ENCODE measurements around the gene MCF2L2. TPM values are rescaled to one million over a fixed set of nuclear protein-coding genes. Genes with fewer than 3 reads are reported as not detected.

MCF2L2 gene
- total and polyA plus RNA-seq, 2 experiments from 2014 or later, result 6.7 to 14.6 TPM

DNA sequence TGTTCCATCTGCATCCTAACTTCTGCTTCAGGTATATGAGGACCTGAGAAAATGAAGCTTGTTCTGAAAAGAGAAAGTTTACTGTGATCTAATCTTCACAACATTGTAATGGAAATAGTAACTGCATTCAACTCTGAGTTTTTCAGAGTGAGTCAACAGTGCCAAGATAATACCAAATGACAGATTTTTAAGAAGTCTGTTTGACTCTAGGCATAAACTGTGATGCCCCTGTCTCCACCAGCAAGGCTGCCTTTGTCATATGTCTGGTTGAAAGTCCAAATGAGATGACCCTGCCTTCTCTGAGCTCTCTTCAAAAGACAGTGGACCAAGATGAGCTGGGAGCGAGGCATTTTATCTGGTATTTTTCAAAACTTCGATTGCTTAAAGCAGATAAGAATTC is 220.2 kb downstream of the MCF2L2 start (continued):
- TF ChIP-seq, protein P1, sequence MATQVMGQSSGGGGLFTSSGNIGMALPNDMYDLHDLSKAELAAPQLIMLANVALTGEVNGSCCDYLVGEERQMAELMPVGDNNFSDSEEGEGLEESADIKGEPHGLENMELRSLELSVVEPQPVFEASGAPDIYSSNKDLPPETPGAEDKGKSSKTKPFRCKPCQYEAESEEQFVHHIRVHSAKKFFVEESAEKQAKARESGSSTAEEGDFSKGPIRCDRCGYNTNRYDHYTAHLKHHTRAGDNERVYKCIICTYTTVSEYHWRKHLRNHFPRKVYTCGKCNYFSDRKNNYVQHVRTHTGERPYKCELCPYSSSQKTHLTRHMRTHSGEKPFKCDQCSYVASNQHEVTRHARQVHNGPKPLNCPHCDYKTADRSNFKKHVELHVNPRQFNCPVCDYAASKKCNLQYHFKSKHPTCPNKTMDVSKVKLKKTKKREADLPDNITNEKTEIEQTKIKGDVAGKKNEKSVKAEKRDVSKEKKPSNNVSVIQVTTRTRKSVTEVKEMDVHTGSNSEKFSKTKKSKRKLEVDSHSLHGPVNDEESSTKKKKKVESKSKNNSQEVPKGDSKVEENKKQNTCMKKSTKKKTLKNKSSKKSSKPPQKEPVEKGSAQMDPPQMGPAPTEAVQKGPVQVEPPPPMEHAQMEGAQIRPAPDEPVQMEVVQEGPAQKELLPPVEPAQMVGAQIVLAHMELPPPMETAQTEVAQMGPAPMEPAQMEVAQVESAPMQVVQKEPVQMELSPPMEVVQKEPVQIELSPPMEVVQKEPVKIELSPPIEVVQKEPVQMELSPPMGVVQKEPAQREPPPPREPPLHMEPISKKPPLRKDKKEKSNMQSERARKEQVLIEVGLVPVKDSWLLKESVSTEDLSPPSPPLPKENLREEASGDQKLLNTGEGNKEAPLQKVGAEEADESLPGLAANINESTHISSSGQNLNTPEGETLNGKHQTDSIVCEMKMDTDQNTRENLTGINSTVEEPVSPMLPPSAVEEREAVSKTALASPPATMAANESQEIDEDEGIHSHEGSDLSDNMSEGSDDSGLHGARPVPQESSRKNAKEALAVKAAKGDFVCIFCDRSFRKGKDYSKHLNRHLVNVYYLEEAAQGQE (IDR thresholded peaks at IDR 0.05; ENCODE audit: unreplicated experiment), result no peak
- TF ChIP-seq JUNB (IDR thresholded peaks at IDR 0.05; ENCODE audit: unreplicated experiment) (no peak), CREB1 (CRISPR knock-in tag; IDR thresholded peaks at IDR 0.05; ENCODE audit: low read depth) (no peak), EZH2 (IDR thresholded peaks at IDR 0.05; ENCODE audit: low read depth, unreplicated experiment) (no peak), POLR2AphosphoS5 (IDR thresholded peaks at IDR 0.05; ENCODE audit: low read depth) (no peak)
- TF ChIP-seq, protein P2, sequence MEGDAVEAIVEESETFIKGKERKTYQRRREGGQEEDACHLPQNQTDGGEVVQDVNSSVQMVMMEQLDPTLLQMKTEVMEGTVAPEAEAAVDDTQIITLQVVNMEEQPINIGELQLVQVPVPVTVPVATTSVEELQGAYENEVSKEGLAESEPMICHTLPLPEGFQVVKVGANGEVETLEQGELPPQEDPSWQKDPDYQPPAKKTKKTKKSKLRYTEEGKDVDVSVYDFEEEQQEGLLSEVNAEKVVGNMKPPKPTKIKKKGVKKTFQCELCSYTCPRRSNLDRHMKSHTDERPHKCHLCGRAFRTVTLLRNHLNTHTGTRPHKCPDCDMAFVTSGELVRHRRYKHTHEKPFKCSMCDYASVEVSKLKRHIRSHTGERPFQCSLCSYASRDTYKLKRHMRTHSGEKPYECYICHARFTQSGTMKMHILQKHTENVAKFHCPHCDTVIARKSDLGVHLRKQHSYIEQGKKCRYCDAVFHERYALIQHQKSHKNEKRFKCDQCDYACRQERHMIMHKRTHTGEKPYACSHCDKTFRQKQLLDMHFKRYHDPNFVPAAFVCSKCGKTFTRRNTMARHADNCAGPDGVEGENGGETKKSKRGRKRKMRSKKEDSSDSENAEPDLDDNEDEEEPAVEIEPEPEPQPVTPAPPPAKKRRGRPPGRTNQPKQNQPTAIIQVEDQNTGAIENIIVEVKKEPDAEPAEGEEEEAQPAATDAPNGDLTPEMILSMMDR (conservative IDR thresholded peaks at IDR 0.05; ENCODE audit: low read depth in 2 of 2), result no peak

DNA sequence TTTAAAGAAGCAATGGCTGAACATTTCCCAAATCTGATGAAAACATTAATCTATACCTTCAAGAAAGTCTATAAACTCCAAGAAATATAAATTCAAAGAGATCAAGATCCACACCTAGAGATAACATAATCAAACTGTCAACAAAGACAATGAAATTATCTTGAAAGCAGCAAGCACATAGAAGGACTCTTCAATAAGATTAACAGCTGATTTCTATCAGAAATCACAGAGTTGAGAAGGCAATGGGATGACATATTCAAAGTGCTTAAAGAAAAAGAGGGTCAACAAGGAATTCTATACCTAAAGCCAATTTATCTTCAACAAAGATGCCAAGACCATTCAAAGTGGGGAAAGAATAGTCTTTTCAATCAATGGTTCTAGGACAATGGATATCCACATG is 224.7 kb downstream of the MCF2L2 start:
- no peak for DNase-seq (ENCODE audit: low spot score)
- no peaks in the 10 kb centered on the region; the same call in 1 of the 2 replicates for H3K36me3 ChIP-seq (ENCODE audit: insufficient read depth)
- no peak for ATAC-seq
- H3K4me2 ChIP-seq, result no peak overlapping the region
- H3K4me1 ChIP-seq (ENCODE audit: insufficient read depth), result no peaks in the 10 kb centered on the region
- no peaks in the 10 kb centered on the region for H3K27me3 ChIP-seq (ENCODE audit: insufficient read depth)
- H3K79me2 ChIP-seq (replicated peaks; ENCODE audit: insufficient read depth), result no peaks in the 10 kb centered on the region
- H3K4me3 ChIP-seq, result no peak overlapping the region
- Mint-ChIP-seq H3K4me3 (no peak overlapping the region), H3K27ac (no peak overlapping the region), H3K9me3 (peaks cover 25% of the 10 kb centered on the region; the same call in 2 of the 3 replicates), H3K36me3 (ENCODE audit: low read depth) (peaks cover 15% of the 10 kb centered on the region), H3K4me1 (peaks cover 9% of the 10 kb centered on the region; the same call in 2 of the 3 replicates), H3K27me3 (ENCODE audit: insufficient read depth, low read depth, poor library complexity) (peaks cover 2% of the 10 kb centered on the region)
- H4K20me1 ChIP-seq (replicated peaks; ENCODE audit: insufficient read depth), result no peaks in the 10 kb centered on the region
- no peaks in the 10 kb centered on the region for H3F3A ChIP-seq (replicated peaks; ENCODE audit: low read depth)
- no peak overlapping the region for H2AFZ ChIP-seq
- no peak overlapping the region for H3K27ac ChIP-seq (ENCODE audit: low read depth)
- H3K9me2 ChIP-seq (ENCODE audit: insufficient read depth), result no peaks in the 10 kb centered on the region
- TF ChIP-seq EZH2 (IDR thresholded peaks at IDR 0.05; ENCODE audit: low read depth, unreplicated experiment), result no peak
- TF ChIP-seq POLR2AphosphoS5 (IDR thresholded peaks at IDR 0.05; ENCODE audit: low read depth), result no peak
- TF ChIP-seq CREB1 (CRISPR knock-in tag; IDR thresholded peaks at IDR 0.05; ENCODE audit: low read depth), result no peak
- TF ChIP-seq, protein P2 (conservative IDR thresholded peaks at IDR 0.05; ENCODE audit: low read depth in 2 of 2), result no peak
- TF ChIP-seq ZNF114 (CRISPR knock-in tag; IDR thresholded peaks at IDR 0.05), result no peak
- TF ChIP-seq EZH2phosphoT487 (IDR thresholded peaks at IDR 0.05; ENCODE audit: unreplicated experiment), result no peak
- TF ChIP-seq, protein P1 (IDR thresholded peaks at IDR 0.05; ENCODE audit: unreplicated experiment), result no peak
- TF ChIP-seq NANOG (IDR thresholded peaks at IDR 0.05; ENCODE audit: borderline replicate concordance), result no peak

Measured in GM23338 (cell line).